Fibroblast of skin of right quadriceps (primary cell): ENCODE measurements around the gene ADARB2.
"Not testable (repeated sequence)": the region's sequence is repeated elsewhere in the genome, so short reads cannot be mapped to it uniquely, and the experiment has no call there.

Experiments
- DNase-seq: peaks from one replicate; pipeline ENCODE4 v3.0.0-alpha.2; 2013

ADARB2 gene

DNA sequence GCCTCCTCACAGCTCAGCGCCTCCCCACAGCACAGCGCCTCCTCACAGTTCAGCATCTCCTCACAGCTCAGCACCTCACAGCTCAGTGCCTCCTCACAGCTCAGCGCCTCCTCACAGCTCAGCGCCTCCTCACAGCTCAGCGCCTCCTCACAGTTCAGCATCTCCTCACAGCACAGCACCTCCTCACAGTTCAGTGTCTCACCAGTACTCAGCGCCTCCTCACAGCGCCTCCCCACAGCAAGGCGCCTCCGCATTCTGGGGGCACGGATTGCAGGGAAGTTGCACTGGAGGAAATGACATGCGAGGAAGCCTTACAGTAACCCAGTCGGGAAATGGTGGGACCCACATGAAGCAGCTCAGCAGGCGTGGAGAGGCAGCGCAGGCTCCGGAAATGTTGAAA is 409.6 kb downstream of the ADARB2 start:
- DNase-seq: no peak

- not testable (repeated sequence) for DNase-seq
Measured at GRCh38 chr10:1326514-1326913, 410.8 kb downstream of the ADARB2 start.

DNA sequence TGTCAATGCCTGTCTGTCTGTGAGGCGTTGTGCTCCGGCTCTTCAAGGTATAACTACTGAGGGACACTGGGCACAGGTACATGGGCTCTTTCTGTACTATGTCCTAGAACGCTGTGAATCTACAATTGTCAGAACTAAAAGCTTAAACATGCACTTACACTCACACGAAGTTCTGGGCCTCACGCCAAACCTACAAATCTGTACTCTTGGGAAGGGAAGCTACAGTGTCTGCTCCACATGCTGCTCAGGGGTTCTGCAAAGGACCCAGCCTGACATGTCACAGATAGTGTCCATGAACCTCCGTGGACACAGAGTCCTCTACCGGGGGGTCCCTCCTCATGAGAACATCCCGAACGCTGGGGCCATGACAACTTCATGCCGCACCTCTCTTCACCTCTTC is 412.4 kb downstream of the ADARB2 start:
- DNase-seq: no peak

GRCh38 chr10:1323951-1324350 is 413.4 kb downstream of the ADARB2 start:
- DNase-seq: no peak

- DNase-seq: no peak
Measured at GRCh38 chr10:1320739-1321320, 416.5 kb downstream of the ADARB2 start.

GRCh38 chr10:1316809-1317143 is 420.5 kb downstream of the ADARB2 start:
- no peak for DNase-seq

DNA sequence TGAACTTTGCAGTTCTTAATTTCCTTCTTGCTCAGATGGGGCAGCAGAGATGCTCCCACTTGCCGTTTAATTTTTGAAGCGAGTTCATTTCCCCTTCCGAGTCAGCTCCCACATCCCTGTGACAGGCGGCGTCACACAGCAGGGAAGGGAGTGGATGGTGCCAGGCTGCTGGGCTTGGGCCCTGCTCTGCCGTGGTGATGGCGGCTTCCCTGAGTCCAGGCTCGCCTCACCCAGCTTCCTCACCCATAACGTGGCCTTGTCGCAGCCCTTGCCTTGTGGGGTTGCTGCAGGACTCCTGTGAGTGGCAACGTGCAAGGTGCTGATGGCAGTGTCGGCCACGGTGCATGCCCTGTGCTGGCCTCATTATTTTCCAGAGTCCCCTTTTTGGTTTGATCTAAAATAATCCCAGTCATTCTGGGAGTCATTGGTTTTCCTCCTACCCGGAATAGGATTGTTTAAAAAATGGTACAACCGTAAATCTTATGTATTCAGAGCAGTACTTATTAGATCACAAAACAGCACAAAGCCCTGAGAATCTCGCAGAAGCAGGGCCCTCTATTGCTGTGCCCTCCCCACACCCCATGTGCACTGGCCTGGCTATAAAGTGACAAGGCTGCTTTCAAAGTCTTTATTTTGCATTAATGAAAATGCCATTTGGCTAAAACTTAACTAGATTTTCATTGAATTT is 421.1 kb downstream of the ADARB2 start:
- DNase-seq: no peak

- no peak for DNase-seq
Measured at GRCh38 chr10:1315178-1315577, 422.1 kb downstream of the ADARB2 start.

GRCh38 chr10:1311726-1312125 is 425.6 kb downstream of the ADARB2 start:
- DNase-seq: no peak

DNA sequence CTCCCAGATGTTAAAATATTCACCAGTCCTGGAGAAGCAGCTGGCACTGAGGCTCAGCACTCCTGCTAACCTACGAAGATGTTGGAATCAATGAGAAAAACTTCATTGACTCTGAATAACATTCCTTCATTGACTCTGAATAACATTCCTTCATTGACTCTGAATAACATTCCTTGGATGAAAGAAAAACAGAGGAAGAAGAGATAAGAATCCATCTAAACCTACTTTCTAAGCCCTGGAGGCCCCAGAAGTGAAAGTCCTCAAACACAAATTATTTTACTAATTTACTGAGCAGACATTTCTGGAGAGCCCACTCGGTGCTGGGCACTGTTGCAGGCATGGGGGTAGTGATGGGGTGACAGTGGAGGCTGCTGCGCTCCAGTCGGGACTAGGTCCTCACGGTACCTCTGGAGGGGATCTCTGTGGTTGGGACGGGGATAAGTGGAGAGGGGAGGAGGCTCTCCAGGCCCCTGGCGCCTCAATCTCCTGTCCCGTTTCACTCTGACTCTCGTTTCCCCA is 427.0 kb downstream of the ADARB2 start:
- DNase-seq: no peak

DNA sequence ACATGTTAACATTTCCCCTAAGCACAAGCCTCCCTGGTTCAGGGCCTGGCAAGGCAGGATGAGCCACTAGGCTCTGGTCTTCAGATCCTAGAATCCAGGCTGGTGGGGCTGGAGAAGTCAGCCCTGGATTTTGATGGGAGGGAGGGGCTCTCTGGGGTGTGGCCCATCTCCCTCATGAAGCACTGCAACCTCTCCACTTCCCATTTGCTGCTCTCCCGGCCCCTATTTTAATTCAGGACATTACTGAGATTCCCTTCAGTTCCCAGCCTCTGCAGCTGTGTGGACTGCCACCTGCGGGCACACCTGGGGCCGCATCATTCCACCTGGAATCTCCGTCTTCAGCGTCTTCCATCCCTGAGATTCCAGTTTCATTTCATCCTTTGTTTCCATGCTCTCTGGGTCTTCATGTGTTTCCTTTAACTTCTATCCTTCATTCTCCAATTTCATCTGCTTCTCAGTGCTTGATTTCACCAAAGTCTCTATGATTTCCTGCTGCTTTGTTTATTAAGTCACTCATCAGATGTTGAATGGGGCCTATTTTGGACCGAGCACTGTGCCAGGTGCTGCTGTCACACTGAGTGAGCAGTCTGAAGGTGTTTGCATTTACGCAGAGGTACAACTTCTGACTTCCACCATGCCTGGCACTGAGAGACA is 427.6 kb downstream of the ADARB2 start:
- no peak for DNase-seq

DNA sequence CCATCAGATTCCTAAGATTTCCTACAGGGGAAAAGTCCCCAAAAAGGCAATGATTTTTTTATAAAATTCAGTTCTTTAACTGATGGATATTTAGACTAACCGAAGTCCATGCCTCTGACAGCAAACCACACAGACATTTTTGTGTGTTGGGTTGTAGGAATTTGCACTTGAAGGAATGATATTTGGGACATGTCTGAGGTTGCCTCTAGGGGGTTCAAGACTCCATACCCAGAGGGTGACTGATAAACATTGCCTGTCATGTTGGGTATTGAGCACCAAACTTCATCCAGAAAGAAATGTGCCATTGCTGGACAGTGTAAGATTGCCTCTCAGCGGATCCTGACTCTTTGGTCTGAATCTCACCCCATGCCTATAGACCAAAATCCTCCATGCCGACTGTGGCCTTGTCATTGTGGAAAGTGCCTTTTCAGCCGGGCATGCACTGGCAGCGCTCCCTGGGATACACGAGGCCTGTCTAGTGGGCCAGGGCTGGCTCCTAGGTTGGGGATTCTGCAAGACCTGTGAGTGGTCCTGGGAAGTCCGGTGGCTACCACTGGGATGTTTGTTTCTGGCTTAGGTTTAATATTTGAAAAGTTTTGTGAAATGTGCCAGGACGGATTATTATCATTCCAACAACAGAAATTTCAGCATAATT is 428.2 kb downstream of the ADARB2 start:
- DNase-seq: no peak

DNA sequence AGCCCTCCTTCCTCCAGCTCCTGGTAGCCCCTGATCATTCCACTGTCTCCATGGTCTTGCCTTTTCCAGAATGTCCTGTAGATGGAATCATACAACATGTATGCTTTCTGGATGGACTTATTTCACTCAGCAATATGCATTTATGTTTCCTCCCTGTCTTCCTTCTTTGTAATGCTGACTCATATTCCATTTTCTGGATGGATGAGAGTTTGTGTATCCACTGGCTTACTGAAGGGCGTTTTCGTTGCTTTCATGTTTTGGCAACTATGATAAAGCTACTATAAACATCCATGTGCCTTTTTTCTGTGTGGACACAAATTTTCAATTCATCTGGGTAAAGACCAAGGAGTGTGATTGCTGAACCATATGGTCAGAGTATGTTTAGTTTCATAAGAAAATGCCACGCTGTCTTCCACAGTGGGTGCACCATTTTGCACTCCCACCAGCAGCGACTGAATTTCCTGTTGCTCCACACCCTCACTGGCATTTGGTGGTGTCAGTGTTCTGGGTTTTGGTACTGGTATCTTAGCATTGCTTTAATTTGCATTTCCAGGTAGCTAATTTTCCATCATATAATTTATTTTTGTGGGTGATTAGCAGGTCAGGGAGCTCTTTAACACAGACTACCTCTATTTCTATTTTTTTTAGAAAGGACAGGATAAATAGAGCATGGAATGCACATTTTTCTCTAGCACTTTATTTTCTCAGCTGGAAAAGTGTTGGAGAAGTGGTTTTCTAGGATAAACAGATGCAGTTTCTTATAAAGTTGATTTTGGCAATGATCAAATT is 429.0 kb downstream of the ADARB2 start:
- DNase-seq: no peak

DNA sequence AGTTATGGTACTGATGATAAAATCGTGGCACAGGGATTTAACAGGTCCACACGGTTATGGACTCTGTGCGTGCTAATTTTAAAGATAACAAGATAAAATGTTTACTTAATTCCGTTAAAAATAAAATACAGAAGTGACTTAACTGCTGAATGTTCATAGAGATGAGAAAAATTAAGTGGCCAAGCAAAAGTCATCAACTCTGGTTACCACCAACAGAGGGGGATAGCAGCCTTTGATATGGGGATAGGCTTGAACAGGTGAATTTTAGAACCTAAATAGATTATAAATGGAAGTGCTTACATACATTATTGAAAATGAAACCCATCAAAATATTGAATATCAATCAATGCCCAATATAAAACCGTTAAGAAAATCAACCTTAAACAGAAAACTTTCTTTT is 436.2 kb downstream of the ADARB2 start:
- DNase-seq: no peak

DNA sequence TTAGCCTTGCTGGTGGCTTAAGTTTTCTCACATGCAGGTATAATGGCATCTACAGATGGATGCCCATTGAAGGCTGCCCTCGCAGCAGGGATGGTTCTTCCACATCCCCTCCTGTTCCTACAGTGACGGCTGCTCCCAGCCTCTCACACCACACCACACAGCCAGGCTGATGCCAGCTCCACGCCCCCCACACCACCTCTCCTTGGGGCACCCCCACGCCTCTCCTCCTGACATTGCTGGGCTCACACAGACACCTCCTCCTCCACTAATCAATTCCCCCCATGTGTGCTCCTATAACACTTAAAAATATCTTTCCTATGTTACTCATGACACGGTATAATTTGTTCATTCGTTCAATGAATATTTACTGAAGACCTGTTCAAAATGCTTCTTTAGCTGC is 437.1 kb downstream of the ADARB2 start:
- DNase-seq: no peak

DNA sequence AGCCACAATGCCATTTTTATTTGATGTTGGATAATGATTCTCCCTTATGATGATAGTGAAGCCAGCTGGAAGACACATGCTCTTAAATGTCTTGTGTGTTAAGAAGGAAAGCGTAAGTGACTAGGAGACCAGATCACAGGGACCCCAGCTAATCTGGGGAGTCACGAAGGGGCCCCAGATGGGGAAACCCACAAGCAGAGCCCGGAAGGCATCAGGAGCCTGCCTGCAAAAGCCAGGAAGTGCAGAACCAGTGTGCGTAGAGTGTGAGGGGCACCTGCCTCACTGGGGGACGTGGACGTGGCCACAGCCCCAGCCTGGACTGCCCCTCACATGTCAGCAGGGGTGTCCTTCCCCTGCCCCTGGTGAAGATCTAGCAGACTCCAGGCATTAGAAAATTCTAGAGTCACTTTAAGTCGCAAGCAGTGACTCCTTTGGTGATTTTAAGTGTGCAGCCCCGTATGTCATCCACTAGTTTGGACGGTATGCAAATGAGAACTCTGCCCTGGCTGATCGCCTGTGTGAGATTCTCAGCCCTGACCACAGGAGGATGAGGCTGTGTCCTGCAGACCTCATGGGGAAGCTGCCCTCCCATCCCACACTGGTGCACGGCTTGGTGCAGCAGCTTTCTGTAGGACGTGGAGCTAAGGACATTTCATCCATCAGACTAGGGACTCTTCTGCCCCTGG is 438.1 kb downstream of the ADARB2 start:
- no peak for DNase-seq

GRCh38 chr10:1297566-1298301 is 439.6 kb downstream of the ADARB2 start:
- no peak for DNase-seq

DNA sequence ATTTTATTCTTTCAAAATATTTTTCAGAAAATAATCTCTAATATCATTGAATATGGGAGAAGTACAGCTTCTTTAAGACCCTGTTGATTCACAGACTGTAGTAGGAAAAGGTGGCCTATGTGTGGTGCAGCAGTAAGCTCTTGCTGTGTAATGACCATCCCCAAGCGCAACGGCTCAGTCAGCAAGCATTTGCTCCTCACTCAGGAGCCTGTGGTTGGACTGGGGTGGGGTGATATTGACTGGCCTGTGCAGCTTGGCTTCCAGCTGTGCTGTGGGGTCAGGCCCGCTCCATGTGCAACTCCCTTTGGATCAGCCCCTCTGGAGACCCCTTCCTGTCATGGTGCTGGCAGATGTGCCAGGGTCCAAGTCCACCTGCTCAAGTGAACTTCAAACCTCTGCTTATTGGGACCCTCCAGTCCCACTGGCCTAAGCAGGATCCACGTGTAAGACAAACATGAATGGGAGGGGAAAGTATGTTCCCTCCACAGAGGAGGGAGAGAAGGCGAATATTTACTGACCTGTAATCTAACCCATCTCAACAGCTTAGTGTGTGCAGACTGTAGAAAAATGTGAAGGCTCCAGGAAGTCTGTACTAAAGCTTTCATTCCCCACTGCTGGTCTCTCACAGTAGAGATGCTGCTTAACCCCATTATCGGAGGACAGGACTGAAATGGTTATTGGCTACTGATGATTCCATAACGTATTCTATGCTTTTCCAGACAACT is 441.4 kb downstream of the ADARB2 start:
- no peak for DNase-seq

- no peak for DNase-seq
Measured at GRCh38 chr10:1294748-1295147, 442.6 kb downstream of the ADARB2 start.

DNA sequence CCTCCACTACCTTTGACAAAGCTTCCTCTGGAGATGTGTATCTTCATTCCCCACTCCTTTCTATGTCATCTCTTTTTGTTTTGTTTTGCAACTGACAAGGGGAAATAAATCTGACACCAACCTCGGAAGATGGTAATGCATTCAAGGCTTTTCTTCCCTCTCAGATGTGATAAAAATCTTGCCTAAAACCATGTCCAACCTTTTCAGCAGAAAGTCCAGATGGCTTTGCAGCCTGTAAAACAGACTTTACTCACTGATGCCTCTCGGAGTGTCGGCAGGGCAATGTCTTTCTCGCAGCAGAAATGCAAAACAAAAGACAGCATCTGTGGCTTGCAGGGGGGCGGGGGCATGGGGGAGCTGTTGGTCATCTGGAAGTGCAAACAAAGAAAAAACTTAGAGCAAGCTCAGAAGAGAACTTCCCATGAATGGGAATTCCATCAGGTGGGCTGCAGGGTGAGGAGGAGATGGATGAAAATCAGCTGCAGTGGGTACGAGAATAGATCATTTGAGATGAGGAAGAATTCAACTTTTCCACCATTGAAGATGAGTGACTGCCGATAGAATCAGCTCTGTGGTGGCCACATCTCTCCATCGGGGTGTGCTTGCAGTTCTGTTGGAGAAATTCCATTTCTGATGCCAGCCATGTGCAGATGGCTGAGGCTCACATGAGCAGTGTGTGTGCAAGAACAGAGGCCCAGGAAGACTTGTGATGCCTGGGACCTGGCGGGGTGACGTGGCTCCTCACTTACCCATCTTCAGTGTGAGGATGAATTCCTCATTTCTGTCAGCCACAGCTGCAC is 443.5 kb downstream of the ADARB2 start:
- DNase-seq: no peak
